SKM-1 treated with dmso at 0.1 percent for 144 hours (cell line): ENCODE data around the gene ZC3H8.
"Not testable (repeated sequence)": the region's sequence is repeated elsewhere in the genome, so short reads cannot be mapped to it uniquely, and the experiment has no call there.

ENCODE experiments used
- DNase-seq: peaks from one replicate; lab custom pipeline; 2025; ENCODE audit not compliant: unreplicated experiment; lab: John Stamatoyannopoulos, UW

Gene ZC3H8

DNA sequence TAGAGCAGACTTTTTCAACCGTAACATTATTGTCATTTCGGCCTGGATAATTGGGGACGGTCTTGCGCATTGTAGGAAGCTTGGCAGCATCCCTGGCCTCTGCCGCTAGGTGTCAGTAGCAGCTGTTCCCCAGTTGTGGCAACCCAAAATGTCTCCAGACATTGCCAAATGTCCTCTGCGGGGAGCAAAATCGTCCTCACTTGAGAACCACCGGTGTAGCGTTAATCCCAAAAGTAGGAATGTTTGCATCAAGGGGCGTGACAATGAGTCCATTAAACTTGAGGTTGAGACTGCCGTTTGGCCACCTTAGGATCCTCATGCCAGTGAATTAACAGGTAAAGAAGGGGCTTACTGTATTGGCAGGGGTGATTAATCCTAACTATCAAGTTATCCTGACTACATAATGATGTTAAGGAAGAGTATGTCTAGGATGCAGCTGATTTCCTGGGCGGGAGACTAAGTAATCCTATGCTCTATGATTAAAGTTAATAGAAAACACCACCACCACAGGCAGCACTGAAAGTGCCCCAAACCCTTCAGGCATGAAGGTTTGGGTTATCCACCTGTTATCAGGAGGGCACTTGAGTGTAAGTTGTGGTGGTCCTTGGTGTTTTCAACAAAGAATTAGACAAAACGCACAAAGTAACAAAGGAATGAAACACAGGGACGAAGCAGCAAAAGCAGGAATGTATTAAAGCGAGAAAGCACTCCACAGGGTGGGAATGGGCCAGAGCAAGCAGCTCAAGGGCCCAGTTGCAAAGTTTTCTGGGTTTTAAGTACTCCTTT is 4.9 kb upstream of the ZC3H8 start:
- peak; percentile 80 for DNase-seq

DNA sequence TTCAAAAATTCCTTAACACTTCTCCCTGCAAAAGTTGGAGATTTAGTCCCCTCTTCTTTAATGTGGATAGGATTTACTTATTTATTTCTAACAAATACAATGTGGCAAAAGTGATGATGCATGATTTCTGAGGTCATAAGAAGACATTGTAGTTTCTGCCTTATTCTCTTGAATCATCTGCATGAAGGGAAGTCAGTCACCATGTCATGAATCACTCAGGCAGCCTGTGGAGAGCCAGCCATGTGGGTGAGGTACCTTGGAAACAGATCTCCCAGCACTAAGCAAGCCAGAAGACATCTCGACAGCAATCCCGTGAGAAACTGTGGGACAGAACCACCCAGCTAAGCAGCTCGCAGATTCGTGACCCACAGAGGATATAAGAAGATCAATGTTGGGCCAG is 2.7 kb upstream of the ZC3H8 start:
- no peak for DNase-seq

DNA sequence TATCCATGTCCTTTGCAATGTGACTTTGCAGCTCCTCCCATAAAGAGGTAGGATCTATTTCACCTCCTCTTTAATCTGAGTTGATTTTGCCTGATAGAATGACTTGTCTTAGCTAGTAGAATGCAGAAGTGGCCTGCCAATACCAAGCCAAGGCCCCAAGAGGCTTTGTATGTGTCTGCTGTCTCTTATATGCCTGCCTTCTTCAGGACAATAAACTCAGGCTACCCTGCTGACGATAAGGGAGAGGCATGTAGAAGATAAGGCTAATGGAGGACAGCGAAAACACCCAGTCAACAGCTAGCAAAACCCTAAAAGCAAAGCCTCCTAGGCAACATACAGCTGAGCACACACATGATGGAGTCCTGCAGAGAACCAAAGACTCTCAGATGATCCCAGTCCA is 1.8 kb upstream of the ZC3H8 start:
- DNase-seq = no peak

DNA sequence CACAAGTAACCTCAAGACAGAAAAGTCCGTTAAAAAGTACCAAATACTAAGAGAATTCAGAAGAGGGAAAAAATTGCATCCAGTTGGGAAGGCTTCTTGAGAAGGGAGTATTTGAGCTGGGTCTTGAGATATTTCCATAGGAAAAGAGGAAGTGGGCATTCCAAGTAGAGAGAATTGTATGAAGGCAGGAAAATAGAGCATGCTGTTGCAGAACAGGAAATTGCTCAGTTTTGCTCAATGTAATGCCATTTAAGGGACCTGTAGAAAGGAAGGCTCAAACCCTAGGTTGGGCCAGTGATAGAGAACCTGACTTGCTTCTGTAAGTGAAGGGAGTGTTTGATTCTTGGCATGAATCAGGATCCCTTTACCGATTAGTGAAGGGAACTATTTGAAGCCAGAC is 1.0 kb upstream of the ZC3H8 start:
- DNase-seq = peak; percentile 87

DNA sequence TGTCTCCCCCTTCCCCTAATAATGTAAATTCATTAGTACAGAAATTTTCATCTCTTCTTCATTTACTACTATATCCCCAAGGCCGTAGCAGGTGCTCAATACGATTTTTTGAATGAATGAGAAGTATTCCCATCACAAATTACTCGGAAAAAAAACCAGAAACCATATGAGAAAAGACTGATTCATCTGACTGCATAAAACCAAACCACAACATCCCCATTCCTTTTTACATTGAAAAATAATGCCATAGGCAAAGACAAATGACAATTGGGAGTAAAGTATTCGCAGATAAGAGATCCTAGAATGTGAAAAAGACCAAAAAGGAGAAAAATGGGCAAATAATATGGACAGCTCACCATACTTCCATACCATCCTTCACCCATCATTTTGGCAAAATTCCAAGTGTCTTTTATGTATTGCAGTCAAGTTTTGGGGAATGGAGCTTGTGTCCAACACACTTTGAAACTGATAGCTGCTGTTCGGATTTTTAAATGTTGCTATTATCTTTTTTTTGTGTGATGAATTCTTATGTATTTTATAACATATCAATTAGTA is 1.5 kb downstream of the ZC3H8 start:
- DNase-seq = no peak

DNA sequence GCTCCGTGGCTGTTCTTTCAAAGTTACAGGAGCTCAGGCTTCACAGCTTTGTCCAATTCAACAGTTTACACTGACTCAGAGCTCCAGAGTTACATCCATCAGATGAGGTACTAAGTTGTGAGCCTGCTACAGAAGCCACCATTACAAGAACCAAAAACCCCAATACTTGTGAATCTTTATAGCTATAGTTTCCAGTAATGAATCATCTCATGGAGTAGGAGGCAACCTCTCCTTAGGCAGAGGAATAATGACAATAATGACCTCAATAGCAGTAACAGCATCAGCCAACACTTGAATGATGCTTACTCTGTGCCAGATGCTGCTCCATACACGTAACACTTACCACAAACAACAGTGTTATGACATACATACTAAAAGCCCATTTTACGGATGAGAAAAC is 3.6 kb downstream of the ZC3H8 start:
- no peak for DNase-seq

DNA sequence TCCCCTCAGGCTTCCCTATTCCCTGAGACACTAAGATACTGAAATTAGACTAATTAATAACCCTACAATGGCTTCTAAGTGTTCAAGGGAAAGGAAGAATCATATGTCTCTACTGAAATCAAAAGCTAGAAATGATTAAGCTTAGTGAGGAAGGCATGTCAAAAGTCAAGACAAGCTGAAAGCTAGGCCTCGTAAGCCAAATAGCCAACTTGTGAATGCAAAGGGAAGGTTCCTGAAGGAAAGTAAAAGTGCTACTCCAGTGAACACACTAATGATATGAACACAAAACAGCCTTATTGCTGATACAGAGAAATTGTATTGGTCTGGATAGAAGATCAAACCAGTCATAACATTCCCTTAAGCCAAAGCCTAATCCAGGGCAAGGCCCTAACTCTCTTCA is 10.0 kb downstream of the ZC3H8 start:
- no peak for DNase-seq

DNA sequence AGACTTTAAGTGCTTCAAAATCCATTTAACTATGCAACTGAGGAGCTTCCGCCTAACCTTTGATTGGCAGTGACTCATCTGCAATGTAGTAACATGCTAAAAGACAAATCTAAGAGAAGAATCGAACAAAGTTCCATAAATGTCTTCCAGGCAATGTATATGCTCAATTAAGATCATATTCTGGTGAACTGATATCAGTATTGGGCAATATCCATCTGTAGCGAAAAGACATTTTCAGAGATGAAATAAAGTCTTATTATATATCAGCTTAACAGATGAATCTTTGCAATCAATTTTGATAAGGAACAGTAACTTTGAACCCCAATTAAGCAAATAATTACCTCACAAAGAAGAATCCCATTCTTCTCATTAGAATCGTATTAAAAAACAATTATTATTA is 11.6 kb downstream of the ZC3H8 start:
- no peak for DNase-seq

DNA sequence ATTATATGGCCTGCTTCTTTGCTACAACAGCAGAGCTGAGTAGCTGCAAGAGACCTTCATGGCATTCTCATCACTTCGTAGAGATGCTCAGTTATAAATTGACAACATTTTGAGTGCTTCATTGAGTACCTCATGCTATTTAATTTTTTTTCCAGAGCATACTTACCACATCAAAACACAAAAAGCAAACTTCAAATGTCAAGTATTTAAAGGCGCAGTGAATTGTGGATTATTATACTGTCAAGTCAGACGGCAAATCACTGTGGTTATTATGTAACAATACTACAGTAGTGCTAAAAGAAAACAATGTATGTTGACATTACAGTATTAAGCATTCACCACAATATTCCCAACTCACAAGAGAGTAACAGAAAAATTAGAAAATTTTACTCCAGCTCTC is 12.5 kb downstream of the ZC3H8 start:
- no peak for DNase-seq

DNA sequence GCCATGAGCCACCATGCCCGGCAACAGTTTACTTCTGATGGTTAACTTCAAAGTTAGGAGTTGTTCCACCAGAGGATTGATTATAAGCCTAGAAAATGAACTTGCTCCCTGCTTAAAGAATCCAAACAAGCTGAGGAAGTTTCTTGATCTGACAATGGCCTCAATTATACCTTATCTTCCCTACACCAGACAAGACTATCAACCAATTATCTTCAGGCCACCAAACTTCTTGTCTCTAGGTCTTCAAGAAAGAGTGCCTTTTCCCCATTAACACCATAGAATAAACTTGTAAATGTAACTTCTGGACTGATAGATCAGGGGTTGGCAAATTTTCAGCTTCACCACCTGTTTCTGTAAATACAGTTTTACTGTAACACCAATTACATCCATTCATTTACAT is 15.0 kb downstream of the ZC3H8 start:
- DNase-seq = no peak

DNA sequence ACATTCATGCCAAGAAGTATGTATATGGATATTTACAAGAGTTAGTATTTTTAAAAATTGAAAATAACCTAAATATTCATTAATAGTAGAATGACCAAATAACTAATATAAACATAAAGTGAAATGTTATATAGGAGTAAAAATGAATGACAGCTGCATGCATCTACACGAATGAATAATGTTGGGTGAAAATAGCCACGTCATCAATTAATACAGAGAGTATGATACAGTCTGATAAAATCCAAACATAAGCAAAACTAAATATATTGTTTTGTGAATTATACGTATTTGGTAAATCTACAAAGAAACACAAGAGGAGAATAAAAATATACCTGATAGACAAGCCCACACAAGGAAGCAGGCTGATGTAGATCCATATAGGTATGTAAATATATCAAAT is 24.5 kb downstream of the ZC3H8 start:
- no peak for DNase-seq

DNA sequence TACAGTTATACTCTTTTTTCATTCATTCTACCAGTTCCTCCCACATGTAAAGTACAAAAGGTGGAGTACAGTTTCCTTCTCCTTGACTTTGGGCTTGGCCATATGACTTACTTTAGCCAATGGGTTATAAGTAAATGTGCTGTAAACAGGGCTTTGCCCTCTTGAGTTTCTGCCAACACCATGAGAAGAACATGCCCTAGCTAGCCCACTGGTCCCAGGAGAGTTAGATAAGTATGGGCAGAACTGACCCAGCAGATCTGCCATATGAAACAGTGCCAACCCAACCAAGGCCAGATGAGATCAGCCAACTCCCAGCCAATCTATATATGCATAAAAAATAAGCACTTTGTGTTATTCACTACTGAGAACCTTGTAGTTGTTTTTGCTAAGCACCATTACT is 25.5 kb downstream of the ZC3H8 start:
- DNase-seq = no peak

DNA sequence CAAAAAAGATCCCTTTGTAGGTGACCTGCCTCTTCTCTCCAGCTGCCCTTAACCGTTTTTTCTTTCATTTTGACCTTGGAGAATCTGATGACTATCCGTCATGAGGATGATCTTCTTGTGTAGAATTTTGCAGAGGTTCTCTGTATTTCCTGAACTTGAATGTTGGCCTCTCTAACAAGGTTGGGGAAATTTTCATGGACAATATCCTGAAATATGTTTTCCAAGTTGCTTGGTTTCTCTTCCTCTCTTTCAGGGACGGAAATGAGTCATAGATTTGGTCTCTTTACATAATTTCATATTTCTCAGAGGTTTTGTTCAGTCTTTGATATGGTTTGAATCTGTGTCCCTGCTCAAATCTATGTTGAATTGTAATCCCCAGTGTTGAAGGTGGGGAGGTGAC is 34.0 kb downstream of the ZC3H8 start:
- DNase-seq = no peak

DNA sequence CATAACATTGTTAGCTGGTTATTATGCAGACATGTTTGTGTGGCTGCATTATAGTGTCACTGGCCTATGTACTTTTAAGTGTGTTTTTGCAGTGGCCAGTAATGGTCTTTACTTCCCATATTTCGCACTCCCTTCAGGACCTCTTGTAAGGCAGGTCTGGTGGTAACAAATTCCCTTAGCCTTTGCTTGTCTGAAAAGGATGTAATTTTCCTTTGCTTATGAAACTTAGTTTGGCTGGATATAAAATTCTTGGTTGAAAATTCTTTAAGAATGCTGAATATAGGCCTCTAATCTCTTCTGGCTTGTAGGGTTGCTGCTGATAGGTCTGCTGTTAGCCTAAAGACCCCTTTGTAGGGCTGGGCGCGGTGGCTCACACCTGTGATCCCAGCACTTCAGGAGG is 34.7 kb downstream of the ZC3H8 start:
- DNase-seq = no peak

DNA sequence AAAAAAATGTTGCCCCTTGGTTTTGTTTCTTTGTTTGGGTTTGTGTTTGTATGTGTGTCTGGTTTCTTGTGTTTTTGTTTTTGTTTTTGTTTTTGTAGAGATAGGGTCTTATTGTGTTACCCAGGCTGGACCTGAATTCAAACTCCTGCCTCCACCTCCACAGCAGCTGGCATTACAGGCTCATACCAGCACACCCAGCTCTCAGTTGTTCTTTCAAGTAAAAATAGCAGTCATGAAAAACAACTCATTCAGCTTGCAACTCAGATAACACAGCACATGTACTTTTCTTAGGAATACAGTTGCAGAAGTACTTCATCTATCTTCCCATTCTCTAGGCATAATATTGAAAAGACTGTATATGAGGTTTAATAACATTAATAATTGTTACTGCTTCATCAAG is 37.0 kb downstream of the ZC3H8 start:
- DNase-seq = no peak

DNA sequence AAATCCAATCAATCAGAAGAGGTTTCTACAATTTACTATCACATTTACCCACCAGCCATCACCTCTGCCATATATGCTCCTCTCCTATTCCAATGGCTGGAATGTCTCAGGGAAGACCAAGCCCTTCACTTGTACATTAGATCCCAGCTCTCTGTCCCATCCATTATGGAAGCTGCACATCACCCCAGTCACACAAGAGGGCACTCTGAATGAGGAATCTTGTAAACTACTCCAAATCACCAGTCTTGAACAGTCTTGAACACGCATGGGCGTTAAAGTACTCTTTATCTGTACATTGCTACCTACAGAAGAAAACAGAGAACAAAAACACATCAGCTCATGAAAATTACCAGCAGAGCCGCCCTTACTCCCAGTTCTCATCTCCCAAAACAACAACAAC is 38.7 kb downstream of the ZC3H8 start:
- DNase-seq = no peak

DNA sequence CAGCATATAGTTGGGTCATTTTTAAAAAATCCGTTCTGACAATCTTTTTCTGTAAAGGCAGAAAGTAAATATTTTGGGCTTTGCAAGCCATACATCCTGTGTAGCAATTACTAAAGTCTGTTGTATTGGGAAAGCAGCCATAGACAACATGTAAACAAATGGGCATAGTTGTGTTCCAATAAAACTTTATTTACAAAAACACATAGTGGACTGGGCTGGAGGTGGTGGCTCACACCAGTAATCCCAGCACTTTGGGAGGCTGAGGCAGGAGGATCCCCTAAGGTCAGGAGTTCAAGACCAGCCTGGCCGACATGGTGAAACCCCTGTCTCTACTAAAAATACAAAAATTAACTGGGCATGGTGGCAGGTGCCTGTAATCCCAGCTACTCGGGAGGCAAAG is 46.9 kb downstream of the ZC3H8 start:
- not testable (repeated sequence) for DNase-seq

DNA sequence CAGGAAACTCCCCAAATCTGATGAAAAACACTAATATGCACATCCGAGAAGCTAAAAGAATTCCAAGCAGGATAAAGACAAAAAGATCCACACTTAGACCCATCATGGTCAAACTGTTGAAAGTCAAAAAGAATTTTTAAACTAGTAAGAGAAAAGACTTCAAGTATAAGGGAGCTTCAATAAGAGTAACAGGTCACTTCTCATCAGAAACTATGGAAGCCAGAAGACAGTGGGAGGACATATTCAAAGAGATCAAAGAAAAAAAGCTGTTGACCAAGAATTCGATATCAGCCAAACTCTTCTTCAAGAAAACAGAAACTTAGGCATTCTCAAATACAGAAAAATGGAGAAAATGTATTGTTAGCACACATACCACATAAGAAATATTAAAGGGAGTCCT is 50.4 kb downstream of the ZC3H8 start:
- peak; percentile 12 for DNase-seq

DNA sequence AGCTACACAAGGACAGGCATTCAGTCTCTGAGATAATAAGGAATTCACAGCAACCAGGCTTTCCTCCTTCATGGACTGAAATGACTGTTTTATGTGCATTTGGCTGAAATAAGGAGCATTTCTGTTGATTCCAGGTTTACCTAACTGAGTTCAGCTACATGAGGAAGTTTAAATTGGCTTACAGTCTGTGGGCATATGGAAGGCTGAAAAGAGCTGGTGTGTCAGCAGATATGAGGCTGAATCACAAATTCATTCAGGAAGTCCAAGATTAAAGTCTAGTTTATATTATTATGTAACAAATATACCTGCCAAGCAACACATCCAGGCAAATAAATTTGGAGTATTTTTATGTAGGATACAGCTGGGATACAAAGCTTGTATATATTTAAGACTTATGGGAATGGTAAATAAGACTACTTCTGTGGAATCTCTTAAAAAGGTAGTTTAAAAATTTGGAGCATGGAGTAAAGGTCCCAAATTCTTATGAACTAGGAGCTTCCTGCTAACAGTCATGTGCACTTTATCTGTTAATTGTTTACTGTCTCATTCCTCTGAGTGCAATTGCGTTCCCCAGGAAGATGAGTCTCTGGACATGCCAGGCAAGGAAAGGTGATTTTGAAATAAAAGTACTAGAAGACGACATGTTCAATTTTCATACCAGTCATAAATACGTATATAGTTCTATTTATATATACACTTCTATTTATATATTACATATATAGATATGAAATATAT is 53.0 kb downstream of the ZC3H8 start:
- DNase-seq = no peak

DNA sequence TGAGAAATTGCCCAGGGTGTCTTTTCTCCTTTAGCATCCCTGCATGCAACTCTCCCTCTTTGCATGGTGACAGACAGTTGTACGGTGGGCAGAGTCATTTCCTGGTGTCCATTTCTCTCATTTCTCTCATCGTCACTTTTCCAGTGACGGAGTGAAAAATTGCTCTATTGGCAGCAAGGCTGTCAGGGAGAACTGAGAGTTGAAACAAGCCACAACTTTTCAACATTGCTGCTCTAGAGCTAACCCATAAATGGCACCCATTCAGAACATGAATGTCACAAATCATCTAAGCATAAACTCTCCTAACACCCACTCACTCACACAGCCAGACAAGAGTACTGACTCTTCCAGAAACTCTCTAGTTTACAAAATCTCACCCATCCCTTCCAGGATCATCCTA is 55.7 kb downstream of the ZC3H8 start:
- no peak for DNase-seq

DNA sequence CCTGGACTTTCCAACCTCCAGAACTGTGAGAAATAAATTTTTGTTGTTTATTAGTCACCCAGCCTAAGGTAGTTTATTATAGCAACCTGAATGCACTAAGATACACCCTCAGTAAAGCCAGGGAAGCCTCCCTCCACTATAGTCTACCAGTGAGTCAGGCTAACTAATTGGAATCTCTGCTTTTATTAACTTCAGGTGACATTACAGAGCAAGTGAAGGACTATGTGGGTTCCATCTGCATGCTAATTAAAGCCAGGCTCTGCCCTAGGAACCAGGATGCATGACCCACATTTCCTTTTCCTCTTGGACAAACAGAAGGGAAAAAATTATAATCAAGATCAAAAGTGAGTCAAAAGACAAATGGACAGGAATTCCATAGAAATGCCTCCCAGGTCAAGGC is 56.1 kb downstream of the ZC3H8 start:
- DNase-seq = no peak

DNA sequence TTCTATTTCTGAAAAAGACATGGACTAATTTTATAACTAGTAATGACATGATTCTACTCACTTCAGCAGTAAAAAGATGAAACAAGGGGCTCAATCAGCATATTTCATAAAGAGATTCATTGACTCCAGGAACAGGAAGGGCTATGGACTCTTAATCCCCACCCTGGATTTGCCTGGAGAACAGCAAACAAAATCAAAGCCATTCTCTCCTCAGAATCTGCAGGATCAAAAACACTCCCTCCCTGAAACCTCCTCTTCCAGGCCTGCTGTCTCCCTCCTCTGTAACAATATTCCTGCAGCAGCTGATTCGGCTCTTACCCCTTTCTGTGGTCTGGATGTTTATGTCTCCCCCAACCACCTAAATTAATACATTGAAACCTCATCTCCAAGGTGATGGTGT is 57.0 kb downstream of the ZC3H8 start:
- DNase-seq = no peak
